Measurements from ENCODE around the gene FGD3.

DNA sequence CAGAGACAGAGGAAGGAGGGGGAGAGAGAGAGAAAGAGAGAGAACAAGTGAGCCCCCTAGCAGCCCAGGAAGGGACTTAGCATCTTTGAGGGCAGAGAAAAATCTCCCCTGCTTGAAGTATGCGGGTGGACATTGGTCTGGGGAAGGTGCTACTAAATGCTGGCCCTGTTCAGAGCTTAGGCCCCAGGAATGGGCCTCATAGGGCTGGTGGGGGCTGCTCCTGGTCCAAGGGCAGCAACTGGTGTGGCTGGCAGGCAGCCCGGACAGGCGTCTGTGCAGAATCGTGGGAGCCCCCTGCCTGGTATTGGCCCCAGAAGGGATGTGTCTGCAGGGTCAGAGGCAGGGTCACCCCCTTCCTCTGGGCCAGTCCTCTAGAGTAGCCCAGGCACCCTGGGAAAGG, 63.4 kb downstream of the FGD3 start:
- TF ChIP-seq CTCF (IDR thresholded peaks at IDR 0.05), result no peak
- no peak for TF ChIP-seq POLR2A (IDR thresholded peaks at IDR 0.05)

Measured in right lobe of liver (tissue), 4 donors.